Stimulated activated CD8-positive, alpha-beta memory T cell treated with anti-CD3 and anti-CD28 coated beads, Interleukin-15, amount 100 ng/mL, for 24 hours (primary cell): ENCODE results near the gene EMC9.

ENCODE experiments used
- DNase-seq: peaks from one replicate; pipeline ENCODE4 v3.0.0-alpha.2; 2020; ENCODE audit warnings: low read depth

EMC9 gene

DNA sequence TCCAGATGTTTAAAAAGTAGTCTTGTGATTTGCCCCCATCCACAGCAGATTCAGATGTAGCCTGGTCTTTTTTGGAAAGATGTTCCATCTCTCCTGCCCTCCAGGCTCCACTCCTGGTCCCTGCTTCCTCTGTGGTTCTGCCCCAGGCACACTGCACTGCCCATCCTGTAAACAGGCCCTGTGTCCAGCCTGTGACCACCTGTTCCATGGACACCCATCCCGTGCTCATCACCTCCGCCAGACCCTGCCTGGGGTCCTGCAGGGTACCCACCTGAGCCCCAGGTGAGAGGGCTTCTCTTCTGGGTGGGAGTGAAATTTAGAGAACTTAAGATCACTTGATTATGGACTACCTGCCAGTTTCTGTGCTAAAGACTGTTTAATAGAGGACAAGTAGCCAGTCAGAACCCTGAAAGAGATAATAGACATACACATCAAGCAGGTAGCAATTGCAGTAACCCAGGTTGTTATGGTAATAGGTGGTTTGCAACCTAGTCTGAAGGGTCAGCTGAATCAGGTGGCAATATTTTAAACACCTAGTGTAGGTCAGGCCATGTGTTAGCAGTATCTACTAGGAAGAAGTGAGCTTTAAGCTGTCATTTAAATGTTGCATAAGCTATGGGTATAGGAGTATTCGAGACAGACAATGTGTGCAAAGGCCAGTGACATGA is 8.0 kb upstream of the EMC9 start:
- no peak for DNase-seq

DNA sequence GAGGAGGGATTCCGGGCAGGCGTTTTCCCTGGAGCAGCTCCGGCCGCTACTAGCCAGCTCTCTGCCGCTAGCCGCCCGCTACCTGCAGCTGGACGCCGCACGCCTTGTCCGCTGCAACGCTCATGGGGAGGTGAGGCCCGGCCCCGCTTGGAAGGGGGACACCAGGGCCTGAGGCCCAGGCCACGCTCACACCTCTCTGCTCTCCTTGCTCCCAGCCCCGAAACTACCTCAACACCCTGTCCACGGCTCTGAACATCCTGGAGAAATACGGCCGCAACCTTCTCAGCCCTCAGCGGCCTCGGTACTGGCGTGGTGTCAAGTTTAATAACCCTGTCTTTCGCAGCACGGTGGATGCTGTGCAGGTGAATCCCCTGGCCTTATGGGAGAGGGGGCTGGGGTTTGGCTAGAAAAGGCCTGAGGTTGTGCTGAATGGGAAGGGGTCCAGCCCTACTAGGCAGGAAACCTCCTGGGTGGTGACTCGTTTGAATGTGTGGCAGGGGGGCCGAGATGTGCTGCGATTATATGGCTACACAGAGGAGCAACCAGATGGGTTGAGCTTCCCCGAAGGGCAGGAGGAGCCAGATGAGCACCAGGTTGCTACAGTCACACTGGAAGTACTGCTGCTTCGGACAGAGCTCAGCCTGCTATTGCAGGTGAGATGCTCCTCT is 6.5 kb upstream of the EMC9 start:
- DNase-seq: no peak

DNA sequence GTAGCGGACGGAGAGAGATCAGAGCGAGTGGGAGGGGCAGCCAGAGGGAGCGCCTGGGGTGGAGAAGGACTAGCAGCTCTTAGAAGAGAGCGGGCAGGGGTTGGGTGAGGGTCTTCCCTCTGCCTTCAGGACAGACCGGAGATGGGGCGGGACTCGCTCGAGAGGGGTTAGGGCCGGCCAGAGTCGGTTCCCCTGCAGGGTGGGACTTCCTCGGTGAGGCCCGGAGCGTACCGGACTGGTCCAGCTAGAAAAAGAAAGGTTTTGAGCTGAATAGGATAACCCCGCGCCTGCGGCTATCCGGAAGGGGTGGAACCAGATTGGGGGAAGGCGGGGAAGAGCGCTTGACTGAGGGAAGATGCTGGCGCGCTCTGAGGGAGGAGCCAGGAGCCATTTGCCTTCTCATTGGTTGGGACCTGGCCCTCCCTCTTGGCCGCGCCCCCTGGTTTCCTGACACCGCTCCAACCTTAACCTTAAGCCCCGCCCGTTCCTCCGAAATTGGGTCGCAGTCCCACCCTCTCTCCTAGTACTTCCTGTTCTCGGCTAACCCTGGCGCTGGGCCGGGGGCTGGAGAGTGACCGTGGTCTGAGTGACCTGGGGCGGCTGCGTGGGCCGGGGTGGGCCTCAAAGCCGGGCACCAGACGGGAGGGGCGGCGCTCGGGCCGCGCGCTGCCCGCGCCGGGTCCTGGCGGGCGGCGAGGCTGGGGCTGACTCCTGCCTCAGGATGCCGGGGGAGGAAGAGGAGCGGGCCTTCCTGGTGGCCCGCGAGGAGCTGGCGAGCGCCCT is 5.8 kb upstream of the EMC9 start, which contains the start of gene RNF31:
RNF31 (plus strand) TSS at position 521 of the 783 bp plus-strand sequence; CDS start at position 722, 201 bp downstream.
- peak; percentile 90 for DNase-seq

DNA sequence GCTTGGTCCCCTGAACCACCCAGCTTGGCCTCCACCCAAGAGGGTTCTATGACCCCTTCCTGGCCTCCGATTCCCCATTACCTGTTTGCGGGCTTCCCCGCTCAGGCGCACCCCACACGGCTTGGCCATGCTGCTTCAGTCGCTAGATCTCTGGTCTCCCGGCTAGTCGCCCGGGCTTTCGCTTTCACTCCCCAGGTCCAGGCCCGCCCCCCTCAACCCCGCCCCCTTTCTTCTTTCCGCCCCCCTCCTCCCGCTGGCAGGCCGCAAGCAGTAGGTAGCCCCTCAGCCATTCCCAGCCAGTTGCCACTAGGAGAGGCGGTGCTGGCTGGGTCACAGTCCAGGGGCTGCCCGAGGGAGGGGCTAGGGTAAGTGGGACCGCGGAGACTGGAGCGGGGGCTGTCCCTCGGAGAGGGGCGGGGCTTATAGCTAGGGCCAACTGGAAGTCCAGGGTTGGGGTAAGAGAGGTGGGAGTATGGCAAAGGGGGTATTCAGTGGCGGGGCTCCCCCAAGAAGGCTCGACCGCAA is 5.1 kb upstream of the EMC9 start, which contains the start of gene PSME2:
PSME2 (minus strand) TSS at position 158 of the 525 bp plus-strand sequence; CDS start at position 129, 29 bp downstream.
- DNase-seq: peak; percentile 59

GRCh38 chr14:24145690-24146452 is 4.5 kb upstream of the EMC9 start:
- no peak for DNase-seq

- DNase-seq: no peak
These were observed 3.8 kb upstream of the EMC9 start for GRCh38 chr14:24145219-24145618.

GRCh38 chr14:24144451-24144850 is 3.1 kb upstream of the EMC9 start:
- no peak for DNase-seq

GRCh38 chr14:24143511-24143910 is 2.1 kb upstream of the EMC9 start:
- DNase-seq: no peak

GRCh38 chr14:24139272-24139934 is 2.0 kb downstream of the EMC9 start:
- DNase-seq: no peak

GRCh38 chr14:24138396-24139271 is 2.8 kb downstream of the EMC9 start:
- no peak for DNase-seq

DNA sequence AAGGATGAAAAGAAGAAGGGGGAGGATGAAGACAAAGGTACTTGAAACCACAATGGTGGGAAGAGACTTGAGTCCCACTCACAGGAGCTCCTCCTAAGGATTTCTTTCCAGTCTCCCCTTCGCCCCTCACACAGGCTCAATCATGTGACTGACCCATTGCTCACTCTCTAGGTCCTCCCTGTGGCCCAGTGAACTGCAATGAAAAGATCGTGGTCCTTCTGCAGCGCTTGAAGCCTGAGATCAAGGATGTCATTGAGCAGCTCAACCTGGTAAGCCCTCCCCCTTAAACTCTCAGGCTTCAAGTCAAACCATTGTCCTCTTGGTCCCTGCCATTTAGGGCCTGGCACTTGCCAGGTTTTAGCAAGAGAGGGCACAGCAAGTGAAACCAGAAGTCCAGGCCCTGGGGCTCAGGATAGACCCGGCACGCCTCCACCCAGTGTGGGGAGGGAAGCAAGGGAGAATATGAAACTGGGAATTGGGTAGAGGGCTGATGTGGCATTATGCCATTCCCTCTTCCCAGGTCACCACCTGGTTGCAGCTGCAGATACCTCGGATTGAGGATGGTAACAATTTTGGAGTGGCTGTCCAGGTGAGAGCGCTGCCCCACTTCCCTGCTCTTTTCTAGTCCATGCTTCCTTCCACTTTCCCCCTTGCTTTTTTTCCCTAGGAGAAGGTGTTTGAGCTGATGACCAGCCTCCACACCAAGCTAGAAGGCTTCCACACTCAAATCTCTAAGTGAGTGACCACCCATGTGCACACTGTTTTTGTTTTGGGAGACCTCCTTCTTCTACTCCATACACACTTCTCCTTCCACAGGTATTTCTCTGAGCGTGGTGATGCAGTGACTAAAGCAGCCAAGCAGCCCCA is 3.6 kb downstream of the EMC9 start:
- DNase-seq: no peak

- no peak for DNase-seq
These were observed 4.5 kb downstream of the EMC9 start for GRCh38 chr14:24136684-24137528.

DNA sequence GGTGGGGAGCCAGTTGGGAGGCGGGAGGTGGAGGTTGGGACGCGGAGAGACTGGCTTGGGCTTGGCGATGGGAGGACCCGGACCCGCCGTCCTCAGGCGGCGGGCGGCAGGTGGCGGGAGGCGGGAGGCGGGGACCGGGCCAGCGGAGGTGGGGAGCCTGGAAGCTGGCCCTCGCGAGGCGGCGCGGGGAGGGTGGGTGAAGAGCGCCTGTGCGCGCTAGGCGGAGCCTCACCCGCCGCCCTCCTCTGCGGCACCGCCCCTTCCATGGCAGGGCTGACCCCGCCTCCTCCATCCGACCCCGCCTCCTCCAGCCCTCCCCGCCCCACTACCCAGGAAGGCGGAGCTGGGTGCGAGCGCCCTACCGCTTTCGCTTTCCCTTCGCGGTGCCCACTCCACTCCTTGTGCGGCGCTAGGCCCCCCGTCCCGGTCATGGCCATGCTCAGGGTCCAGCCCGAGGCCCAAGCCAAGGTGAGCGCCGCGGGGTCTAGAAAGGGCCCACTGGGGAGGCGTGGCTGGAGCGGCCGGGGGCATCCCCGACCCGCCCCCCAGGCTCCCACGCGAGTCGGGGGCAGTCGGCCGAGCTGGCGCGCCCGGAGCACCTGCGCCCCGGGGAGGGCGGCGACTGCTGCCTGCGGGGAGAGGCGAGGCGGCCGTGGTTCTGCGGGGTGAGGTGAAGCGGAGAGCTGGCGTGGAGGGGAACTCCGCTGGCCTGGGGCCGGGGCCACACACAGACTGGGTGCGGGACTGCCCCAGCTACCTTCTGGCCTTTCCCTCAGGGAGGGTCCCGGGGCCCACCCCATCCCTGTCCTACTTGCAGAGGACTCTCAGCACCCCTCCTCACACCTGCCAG is 5.3 kb downstream of the EMC9 start, which contains the start of gene PSME1:
PSME1 (plus strand) TSS at position 361 of the 850 bp plus-strand sequence; CDS start at position 430, 69 bp downstream.
- peak; percentile 86 for DNase-seq

DNA sequence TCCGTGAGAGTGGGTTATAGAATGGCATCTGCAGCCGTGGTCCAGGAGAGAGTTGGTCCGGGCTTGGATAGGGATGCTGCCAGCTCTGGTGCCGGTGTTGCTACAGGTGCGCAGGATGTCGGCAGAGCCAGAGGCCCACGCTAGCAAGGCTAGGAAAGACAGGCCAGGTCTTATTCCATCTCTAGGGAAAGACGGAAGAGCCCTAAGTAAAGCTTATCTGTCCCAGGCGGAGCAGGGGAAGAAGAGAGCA is 5.9 kb downstream of the EMC9 start:
- no peak for DNase-seq

- no peak for DNase-seq
These were observed 7.7 kb downstream of the EMC9 start for GRCh38 chr14:24133735-24134134.

DNA sequence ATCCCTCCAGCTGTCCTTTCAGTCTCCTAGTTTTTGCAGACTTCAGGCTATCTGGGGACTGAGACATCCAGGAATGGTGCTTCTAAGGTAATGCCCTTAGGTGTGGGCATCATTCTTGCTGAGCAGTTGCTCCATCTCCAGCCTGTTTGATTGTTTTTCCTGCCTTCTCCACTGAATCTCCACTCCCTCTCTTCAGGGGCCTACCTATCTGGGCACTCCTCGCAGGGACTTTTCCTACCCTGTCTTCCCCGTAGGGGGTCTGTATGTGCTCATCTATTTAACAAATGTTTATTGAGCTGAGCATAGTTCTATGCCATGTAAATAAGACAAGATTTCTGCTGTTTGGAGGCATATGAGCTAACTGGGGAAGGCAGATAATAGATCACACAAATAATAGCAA is 8.4 kb downstream of the EMC9 start:
- no peak for DNase-seq

DNA sequence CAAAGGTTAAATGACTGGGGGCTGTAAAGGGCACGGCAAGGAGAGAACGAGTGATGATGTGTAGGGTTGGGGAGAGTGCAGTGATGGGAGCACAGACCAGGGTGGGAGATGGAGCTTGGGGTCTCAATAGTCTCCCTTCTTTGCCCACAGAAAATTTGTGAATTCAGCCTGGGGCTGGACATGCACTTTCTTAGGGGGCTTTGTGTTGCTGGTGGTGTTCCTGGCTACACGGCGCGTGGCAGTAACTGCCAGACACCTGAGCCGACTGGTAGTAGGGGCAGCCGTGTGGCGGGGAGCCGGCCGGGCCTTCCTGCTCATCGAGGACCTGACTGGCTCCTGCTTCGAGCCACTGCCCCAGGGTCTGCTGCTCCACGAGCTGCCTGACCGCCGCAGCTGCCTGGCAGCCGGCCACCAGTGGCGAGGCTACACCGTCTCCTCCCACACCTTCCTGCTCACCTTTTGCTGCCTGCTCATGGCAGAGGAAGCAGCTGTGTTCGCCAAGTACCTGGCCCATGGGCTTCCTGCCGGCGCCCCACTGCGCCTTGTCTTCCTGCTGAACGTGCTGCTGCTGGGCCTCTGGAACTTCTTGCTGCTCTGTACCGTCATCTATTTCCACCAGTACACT is 9.2 kb downstream of the EMC9 start:
- DNase-seq: no peak
